ENCODE results near the gene THADA.

THADA gene

GRCh38 chr2:43194121-43194869 is 401.5 kb downstream of the THADA start (continued):
- TF ChIP-seq ZBTB44 (tag by site-specific recombination; IDR thresholded peaks at IDR 0.05) (no peak), ZNF146 (tag by site-specific recombination; IDR thresholded peaks at IDR 0.05) (no peak), SP3 (tag by site-specific recombination; IDR thresholded peaks at IDR 0.05) (no peak)

GRCh38 chr2:43193652-43194120 is 402.2 kb downstream of the THADA start:
- H3K27ac ChIP-seq (ENCODE audit: extremely low read depth, low read depth, low read length), result no peak overlapping the region
- ChIA-PET POLR2A (no interaction called here), CTCF (interaction anchor here (0.6 to 1.1 kb wide), 2 partner anchors 26 to 557 kb away, joined by 3 to 4 read pairs; no protein-coding TSS in a partner anchor)
- TF ChIP-seq ZNF202 (tag by site-specific recombination; IDR thresholded peaks at IDR 0.05; ENCODE audit: borderline replicate concordance), result no peak
- no peak for TF ChIP-seq PRDM6 (tag by site-specific recombination; IDR thresholded peaks at IDR 0.05)
- no peak for TF ChIP-seq ZNF37A (tag by site-specific recombination; IDR thresholded peaks at IDR 0.05)
- TF ChIP-seq ZNF561 (tag by site-specific recombination; IDR thresholded peaks at IDR 0.05; ENCODE audit: borderline replicate concordance), result no peak
- TF ChIP-seq SALL2 (tag by site-specific recombination; IDR thresholded peaks at IDR 0.05; ENCODE audit: borderline replicate concordance), result no peak
- TF ChIP-seq ZNF2 (tag by site-specific recombination; IDR thresholded peaks at IDR 0.05), result no peak
- TF ChIP-seq ZNF776 (tag by site-specific recombination; IDR thresholded peaks at IDR 0.05; ENCODE audit: borderline replicate concordance), result no peak
- TF ChIP-seq RBAK (tag by site-specific recombination; IDR thresholded peaks at IDR 0.05), result no peak
- TF ChIP-seq HOXC10 (CRISPR knock-in tag; IDR thresholded peaks at IDR 0.05), result no peak
- no peak for TF ChIP-seq ZNF174 (tag by site-specific recombination; IDR thresholded peaks at IDR 0.05)
- TF ChIP-seq KLF10 (tag by site-specific recombination; IDR thresholded peaks at IDR 0.05), result no peak
- no peak for TF ChIP-seq ZNF426 (tag by site-specific recombination; IDR thresholded peaks at IDR 0.05)
- no peaks in the 10 kb centered on the region for H3K36me3 ChIP-seq (ENCODE audit: control insufficient read depth in 2 of 2, insufficient read depth in 1 of 2, low read length in 2 of 2)
- no peaks in the 10 kb centered on the region for H3K9me3 ChIP-seq (ENCODE audit: control insufficient read depth, insufficient read depth, low read depth, low read length)
- H3K4me1 ChIP-seq (ENCODE audit: control insufficient read depth, insufficient read depth, low read length), result no peaks in the 10 kb centered on the region
- H3K4me3 ChIP-seq (ENCODE audit: low read depth, low read length), result no peak overlapping the region

GRCh38 chr2:43192744-43193651 is 402.8 kb downstream of the THADA start:
- Histone ChIP-seq H3K9me3 (ENCODE audit: control insufficient read depth, insufficient read depth, low read depth, low read length) (no peaks in the 10 kb centered on the region), H3K4me1 (ENCODE audit: control insufficient read depth, insufficient read depth, low read length) (no peaks in the 10 kb centered on the region), H3K27ac (ENCODE audit: extremely low read depth, low read depth, low read length) (no peak overlapping the region), H3K36me3 (ENCODE audit: control insufficient read depth in 2 of 2, insufficient read depth in 1 of 2, low read length in 2 of 2) (no peaks in the 10 kb centered on the region), H3K4me3 (ENCODE audit: low read depth, low read length) (no peak overlapping the region)
- CTCF ChIA-PET, result interaction anchor here (0.6 to 0.7 kb wide), 2 partner anchors 37 to 555 kb away, joined by 4 to 5 read pairs; no protein-coding TSS in a partner anchor
- TF ChIP-seq ZNF366 (tag by site-specific recombination; conservative IDR thresholded peaks at IDR 0.05), result no peak
- no peak for TF ChIP-seq ZNF692 (tag by site-specific recombination; IDR thresholded peaks at IDR 0.05)
- no peak for TF ChIP-seq ZNF148 (tag by site-specific recombination; IDR thresholded peaks at IDR 0.05; ENCODE audit: borderline replicate concordance)
- no peak for TF ChIP-seq KLF8 (tag by site-specific recombination; IDR thresholded peaks at IDR 0.05)
- TF ChIP-seq ZNF501 (tag by site-specific recombination; IDR thresholded peaks at IDR 0.05), result no peak
- POLR2A ChIA-PET, result interaction anchor here (0.6 to 0.7 kb wide), 2 partner anchors 27 to 1166 kb away, joined by 3 to 6 read pairs; no protein-coding TSS in a partner anchor

Data from HEK293 (cell line).